ENCODE data around the gene SNX32. TPM values are rescaled to one million over a fixed set of nuclear protein-coding genes. Genes with fewer than 3 reads are reported as not detected.

The SNX32 gene
- 1 to 10 TPM in 6 of 12 donors, under 1 TPM in 4, not detected in 2; 0.84 to 3.2 (median 1.2) TPM for polyA plus RNA-seq (ENCODE audit: insufficient read length in 12 of 12)
- long read RNA-seq, donor 1, partial matches to known transcripts, result 1,281 of 1,288 reads
- long read RNA-seq, donor 1, other reads (novel, unspliced or antisense), result 7 of 1,288 reads
- long read RNA-seq, donor 2, partial matches to known transcripts, result 1,644 of 1,650 reads
- long read RNA-seq, donor 2, other reads (novel, unspliced or antisense), result 5 of 1,650 reads
- long read RNA-seq, donor 3, result 0 reads
- long read RNA-seq, donor 4, partial matches to known transcripts, result 212 of 212 reads
- long read RNA-seq, donor 4, other reads (novel, unspliced or antisense), result 0 of 212 reads
- long read RNA-seq, donor 5, result 0 reads
- long read RNA-seq, donor 6, result 0 reads
- long read RNA-seq, donor 7, result 0 reads
- long read RNA-seq, donor 8, result 0 reads
- long read RNA-seq, donor 9, result 0 reads
- long read RNA-seq, donor 10, partial matches to known transcripts, result 607 of 612 reads
- long read RNA-seq, donor 10, other reads (novel, unspliced or antisense), result 5 of 612 reads
- long read RNA-seq, donor 11, result 0 reads

DNA sequence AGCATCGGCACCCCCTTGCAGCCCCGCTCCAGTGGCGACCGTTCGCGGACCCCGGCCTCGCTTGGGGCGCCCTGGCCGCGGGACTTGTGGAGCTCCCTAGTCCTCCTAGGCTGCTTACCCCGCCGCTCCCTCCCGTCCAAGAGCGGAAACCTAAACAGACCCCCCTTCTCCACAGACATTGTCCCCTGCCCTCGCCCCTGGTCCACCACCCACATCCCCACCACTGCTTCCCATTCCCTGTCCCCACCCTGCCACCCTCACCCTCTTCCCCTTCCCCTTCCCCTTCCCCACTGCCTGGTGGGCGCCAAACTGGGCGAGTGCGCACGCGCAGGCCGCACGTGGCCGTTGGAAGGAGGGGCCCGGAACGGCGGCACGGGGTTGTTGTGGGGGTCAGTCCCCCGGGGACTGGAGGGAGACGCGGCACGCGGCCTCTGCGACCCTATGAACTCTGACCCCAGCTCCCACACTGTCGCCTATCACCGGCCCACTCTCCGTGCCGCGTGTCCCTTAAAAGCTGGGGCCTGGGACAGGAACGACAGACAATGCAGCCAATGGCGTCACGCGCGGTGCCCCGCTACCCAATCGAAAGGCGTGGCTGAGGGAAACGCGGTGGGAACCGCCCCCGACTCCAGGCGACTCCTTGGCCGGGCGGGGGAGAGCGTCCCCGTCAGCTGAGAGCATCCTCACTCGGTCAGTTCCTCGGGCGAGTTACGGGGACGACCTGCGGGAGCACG, at the start of gene SNX32:
SNX32 (plus strand) TSS at position 667 of the 734 bp plus-strand sequence. CDS start 103 bp downstream, outside the sequence.
- DNase-seq, result peak; percentile 96

DNA sequence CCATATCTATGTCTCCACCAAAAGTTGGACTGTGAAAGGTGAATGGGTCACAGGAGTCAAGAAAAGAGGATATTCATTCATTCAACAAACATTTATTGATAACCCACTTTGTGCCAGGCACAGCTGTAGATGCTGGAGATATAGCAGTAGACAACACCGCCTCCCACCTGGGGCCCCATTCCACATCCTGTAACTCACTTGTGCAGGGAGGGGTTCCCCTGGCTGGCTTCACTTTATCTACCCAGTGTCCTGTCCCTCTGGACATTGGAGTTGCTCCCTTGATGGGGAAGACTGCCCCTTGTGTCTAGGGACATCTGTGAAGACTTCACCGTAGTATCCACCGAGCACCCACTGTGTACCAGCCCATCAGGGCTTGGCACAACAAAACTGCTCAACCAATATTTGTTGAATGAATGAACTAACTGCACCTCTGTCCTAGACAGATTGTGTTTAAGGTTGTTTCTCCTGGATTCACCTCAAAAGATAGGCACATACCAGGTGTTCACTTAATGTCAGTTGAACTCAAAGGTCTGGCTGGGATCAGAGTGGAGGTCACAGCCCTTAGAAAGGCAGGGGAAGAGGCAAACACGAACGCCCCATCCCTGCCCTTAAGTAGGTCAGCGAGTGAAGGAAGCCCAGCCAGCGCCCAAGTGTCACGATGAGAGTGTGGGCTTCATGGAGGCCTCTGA, 48.3 kb upstream of the SNX32 start:
- no peak for DNase-seq

GRCh38 chr11:65786008-65786785, 47.6 kb upstream of the SNX32 start:
- DNase-seq, result no peak

DNA sequence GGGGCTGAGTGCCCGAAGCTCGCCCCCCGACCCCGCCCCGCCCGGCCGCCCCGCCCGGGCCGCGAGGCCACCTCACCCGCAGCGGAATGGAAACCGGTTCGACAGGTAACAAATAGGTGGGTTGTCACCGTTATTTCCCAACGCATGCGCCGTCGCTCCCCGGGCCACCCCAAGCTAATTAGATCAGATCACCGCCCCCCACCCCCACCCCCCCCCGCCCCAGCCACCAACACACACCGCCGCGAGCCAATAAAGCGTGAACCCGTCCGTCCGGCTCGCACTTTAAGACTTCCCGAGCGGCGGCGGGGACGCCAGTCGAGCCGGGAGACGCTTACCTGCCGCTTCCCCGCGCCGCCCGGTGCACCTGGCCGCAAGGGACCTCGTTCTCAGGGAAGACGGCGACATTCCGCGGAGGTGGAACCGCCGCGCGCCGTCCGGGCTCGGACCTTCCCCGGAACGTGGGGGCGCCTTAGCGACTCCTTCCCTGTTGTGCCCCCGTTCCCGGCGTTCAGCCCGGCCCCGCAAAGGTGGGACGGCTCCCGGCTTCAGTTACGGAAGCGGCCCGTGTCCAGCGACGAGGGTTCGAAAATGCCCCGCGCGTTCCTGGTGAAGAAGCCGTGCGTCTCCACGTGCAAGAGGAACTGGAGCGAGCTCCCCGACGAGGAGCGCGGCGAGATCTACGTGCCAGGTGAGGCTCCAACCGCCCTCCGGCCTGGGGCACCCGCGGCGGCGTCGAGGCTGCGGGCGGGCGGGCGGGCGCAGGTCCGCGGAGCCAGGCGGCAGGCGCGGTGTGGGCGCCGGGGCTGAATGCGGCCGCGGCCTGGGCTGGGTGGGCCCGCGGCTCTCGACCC, 46.8 kb upstream of the SNX32 start, which contains the start of gene OVOL1:
OVOL1 (plus strand) TSS at position 278 of the 851 bp plus-strand sequence; CDS start at position 589, 311 bp downstream.
- DNase-seq, result no peak

GRCh38 chr11:65787649-65788622, 45.8 kb upstream of the SNX32 start:
- no peak for DNase-seq

DNA sequence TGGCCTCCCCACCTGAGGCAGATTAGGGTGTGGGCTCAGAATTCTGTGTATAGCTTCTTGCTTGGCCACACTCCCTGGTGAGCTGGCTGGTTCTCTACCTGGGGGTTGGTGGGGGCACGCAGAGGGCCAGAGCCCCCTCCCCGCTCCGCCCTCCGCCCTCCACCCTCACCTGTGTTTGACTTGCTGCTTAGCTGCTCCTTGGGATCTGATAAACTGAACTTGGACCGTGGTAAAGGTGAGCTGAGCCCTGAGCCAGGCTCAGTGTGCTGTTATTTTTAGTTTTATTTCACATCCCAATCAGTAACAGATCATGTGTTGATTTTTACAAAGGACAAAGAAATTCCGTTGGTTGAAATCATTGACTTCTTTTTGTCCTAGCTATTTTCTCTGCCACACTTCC, 44.9 kb upstream of the SNX32 start:
- DNase-seq, result no peak

DNA sequence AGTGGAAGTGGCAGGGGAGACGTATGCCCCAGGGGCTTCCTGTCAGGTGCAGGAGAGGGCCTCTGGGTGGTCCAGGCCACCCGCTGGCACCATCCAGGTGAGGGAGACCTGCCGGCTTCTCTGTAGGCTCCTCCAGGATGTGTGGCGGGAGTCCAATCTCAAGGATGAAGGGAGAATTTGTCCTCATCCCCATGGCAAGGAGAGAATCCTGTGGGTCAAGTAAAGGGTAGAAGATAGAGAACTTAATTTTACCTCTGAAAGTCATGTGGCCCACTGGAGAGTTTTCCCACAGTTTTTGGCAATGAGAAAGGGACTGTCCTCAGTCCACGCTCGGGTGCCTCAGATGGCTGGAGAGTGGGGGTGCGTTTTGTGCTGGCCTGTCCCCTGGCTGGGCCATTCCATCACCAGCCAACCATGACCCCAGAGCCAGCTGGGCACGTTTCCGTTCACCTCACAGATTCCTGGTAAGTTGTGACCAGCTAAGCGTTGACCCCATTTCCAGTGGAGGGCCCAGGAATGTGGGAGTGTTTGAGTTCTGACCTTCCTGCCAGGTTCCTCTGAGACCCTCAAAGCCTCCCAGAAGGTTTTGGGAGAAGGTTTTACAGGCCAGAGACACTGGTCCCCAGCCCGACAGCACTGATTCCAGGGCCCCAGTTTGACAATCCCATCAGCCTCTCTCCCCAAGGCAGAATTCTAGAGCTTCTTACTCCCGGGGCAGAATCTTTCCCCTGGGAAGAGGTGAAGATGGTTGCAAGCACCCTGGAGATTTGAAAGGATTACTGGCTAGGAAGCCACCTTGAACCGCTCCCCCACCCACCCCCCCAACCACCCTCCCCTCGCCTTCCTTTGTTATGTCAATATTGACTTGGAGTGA, 44.3 kb upstream of the SNX32 start:
- DNase-seq, result no peak

- no peak for DNase-seq
Measured at GRCh38 chr11:65790104-65790901, 43.5 kb upstream of the SNX32 start.

DNA sequence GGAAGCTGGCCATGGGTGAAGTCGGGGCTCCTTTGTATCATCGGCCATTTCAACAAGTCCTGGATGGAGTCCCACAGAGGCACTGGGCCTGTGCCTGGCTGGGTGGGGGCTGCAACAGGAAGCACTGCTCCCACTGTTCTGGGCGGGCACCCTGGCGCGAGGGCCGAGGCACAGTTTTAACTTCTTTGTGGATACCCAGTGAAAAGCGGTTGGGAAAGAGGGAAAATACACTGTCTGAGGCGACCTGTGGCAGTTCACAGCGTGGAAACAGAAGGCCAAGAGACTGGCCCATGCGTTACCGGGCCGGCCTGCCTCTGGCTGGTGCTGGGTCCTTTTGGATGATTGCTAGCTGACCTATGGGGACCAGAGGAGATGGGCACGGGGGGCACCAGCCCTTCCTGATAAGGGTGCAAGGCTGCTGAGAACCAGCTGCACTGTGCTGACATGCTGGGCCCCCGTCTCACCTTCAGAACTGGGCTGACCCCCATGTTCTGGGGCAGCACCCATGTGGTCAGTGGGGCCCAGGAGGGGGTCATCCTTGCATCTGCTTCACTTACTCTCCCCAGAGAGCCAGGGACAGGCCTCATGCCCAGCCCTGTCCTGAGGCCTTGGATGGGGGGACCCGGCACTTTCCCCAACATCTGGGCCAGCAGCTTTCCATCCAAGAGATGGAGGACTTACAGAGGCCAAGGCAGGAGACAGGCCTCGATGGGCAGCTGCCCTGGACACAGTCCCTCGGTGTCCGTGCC, 42.7 kb upstream of the SNX32 start:
- no peak for DNase-seq

DNA sequence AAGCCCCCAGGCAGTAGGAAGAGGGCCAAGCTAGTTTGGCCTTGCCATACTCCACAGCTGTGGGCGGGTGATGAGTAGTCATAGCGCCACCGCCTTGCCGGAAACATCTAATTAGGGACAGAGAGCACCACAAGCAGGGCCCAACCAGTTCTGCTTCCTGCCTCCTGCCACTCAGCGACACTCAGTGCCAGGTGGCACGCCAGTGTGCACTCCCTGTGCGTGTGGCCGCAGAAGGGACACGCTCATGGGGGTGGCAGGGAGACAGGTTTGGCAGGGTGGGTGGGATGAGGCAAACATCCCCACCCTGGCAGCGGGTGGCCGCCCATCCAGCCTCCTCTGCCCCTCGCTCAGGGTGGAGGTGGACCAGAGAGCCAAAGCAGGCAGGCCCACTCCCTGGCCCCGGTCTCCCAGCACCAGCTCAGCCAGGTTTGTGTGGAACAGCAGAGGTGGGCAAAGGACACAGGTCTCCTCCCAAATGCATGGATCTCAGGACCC, 42.0 kb upstream of the SNX32 start:
- no peak for DNase-seq

- no peak for DNase-seq
Measured at GRCh38 chr11:65792456-65792855, 41.3 kb upstream of the SNX32 start.

DNA sequence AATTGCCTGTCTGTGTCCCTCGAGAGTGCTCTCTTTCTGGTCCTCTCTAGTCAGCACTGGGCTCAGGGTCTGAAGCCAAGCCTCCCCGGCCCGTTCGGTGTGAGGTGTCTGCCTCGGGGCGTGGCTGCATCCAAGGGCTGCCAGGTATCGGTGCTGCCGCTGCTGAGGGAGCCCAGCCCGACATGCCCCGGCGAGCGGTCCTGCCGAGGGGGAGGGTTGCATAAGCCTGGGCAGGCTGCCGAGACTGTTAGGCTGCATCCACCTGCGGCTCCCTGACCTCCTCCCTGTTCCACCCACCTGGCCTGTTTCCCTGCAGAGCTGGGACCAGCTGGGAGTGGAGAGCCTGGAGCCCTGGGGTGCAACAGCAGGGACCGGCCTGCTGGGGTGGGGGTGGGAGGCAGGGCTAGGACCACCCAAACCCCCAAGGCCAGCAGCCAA, 40.6 kb upstream of the SNX32 start:
- no peak for DNase-seq

DNA sequence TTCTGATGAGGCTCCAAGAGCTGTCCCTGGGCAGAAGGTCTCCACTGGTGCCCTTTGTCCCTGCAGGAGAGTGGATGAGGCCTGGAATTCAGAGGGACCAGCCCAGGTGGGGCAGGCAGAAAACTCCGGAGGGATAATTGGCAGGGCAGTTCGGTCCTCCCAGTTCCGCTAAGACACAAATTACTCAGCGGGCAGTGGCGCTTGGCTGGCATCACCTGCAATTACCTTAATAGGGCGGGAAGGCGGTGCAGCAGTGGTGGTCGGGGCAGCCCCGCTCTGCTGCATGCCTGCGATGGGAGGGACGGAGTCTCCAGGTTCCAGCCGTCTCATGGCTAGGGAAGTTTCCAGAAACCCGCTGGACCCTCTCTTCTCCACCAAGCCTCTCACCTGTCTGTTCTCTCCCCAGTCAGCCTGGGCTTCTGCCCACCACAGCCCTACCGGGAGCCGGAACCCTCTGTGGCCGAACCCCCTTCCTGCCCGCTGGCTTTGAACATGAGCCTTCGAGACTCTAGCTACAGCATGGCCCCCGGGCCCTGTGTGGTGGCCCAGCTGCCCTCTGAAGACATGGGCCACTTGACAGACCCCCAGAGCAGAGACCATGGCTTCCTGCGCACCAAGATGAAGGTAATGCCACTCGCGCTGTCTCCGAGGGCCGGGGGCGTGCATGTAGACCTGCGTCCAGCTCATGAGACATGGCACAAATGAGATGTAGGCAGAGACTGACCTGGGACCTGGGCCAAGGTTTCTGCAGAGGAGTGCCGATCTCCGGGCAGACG, 40.0 kb upstream of the SNX32 start:
- no peak for DNase-seq

GRCh38 chr11:65794570-65795510, 38.9 kb upstream of the SNX32 start:
- DNase-seq, result no peak

All from muscle of arm (tissue), 14 donors.